GM18502 (cell line): Measurements from ENCODE around the gene EEIG1.

ENCODE experiments used
- ATAC-seq: cut with Tn5 transposase; IDR thresholded peaks from one replicate; pipeline ENCODE4 v1.9.1; 2021; ENCODE audit warnings: mild to moderate bottlenecking; ENCODE audit not compliant: unreplicated experiment, poor library complexity

Gene EEIG1

GRCh38 chr9:127943011-127943662, 37.7 kb downstream of the EEIG1 start:
- no peak for ATAC-seq

DNA sequence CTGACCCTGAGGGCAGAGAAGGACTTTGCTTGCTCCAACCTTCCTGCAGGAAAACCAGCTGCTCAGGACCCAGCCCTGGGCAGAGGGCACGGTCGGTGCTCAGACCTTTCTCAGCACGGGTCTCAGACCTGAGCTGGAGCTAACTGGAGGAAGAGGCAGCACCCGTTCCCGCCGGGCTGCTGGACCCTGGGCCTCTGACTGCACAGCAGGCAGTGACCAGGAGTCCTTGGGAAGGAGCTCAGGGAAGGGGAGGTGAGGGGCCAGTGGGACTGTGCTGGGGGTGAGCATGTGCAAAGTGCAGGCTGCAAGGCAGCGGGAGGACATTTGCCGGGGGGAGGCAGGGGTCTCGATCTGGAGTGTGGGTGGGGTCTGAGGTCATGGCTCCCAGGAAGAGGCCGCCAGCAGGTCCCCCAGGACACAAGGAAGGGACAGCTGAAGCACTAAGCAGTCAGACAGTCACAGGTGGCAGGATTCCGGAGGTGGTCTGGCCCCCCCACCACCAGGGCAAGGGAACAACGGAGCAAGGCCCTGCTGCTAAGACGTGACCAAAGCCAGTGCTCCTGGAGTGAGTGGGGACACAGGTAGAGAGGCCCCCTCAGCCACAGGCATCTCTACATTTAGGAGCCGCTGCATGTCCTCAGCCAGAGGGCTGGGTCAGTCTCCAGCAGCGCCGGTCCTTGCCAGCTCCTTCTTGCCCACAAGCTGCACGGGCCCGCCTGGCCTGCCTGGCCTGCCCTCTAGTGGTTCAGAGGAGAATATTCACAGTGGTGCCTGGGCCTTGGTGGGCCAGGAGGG, 38.4 kb downstream of the EEIG1 start:
- no peak for ATAC-seq

DNA sequence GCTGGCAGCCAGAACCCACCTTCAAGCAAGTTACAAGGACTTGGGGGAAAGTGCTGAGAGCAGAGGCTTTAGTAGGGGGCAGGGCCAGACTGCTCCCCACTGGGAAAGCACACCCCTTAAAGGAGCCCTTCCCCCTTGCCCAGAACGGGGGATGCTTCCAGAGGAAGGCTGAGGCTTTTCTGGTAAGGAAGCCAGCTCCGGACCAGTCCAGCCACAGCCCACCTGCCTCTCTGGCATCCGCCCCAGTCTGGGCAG, 38.9 kb downstream of the EEIG1 start:
- no peak for ATAC-seq

DNA sequence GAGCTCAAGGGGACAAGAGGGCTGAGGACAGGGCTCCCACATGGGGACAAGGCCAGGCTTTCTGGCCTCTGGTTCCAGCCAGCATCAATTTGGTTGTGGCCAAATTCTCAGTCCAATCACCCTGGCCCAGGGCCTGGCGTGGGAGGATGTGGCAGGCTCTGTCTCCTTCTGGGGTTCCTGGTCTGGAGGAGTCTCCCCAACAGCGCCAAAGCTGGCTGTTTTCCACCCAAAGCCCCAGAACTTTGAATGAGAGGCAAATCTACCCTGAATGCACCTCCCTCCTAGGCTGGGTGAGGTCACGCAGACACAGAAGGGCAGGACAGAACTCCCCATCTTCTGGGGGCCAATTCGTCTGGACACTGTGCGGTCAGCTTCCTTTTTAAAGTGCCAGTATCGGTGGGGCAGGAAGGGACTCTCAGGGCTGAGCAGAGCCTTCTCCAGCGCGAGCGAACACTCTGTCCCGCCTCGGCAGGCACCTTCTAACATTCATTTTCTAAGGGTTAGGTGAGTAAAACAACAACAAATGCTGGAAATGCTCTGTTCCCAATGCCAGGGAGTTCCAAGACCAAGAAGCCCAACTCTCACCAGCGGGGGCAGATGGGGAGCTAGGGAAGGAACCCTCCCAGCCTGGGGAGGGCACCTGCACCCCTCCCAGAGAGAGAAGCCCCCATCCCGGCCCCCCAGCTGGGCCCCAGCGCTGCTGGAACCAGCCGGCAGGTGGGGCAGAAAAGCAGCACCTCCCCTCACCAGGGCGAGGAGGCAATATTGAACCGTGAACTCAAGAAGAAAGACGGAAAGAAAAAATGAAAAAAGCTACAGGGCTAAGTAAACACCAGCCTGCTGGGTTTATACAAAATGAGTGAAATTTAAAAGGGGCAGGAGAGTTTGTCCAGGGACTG, 39.5 kb downstream of the EEIG1 start:
- ATAC-seq = no peak

DNA sequence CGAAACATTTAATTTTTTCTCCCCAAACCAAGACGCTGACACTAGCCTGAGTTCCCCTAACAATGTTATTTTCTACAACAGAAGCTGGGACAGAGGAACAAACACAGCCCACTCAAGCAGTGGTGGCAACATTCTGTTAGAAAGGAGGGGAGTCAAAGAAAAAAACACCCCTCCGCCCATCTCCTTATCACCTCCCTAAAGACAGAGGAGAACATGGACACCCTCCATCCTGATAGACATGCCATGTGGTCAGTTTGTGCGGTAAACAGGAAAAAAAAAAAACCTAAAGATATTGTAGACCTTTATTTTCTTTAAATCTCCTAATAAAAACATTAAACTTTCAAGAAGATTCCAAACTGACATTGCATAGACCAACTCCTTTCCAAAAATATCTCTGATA, 40.2 kb downstream of the EEIG1 start:
- ATAC-seq = no peak

GRCh38 chr9:127938298-127938690, 42.5 kb downstream of the EEIG1 start:
- no peak for ATAC-seq

DNA sequence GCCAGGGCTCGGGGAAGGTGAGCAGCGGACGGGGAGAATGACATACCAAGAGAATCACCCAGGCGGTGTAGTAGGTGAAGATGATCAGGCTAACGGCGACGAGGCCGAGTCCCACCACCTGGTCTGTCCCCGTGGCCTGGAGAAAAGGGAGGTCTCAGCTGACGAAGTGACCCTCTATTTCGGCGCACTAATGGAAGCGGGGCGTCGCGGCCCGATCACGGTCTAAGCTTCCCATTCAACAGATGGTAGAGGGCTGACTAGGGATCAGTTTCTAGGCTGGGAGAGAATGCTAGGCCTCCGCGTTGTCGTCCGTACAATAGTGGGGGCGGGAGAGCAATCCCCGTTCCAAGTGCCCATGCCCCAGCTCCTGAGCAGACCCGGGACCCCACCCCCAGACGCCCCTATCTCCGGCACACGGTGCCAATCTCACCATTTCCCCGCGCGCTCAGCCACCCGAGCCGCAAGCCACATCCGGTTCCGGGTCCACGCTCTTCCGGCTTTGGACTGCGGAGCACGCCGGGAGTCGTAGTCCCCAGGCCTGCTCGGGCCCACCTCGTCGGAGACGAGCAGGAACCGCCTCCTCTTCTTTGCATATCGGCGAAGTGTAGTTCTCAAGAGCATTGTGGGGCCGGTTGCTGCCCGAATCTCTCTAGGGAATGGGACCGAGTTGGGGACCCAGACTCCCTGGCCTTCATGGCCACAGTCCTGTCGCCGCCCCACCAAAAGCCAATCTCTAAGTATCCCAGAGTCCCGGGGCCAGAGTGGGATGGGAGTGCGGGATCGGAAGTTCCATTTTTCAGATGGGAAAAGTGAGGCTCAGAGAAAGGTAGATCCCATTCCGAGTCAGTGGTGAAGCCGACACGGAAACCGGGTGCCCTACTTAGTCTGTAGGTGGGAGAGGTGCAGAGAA, 43.1 kb downstream of the EEIG1 start, which contains the start of gene DPM2:
Gene DPM2 (minus strand): TSS at position 467 of the 910 bp plus-strand sequence. CDS start 34 bp downstream, at position 433.
- peak; percentile 87 for ATAC-seq

DNA sequence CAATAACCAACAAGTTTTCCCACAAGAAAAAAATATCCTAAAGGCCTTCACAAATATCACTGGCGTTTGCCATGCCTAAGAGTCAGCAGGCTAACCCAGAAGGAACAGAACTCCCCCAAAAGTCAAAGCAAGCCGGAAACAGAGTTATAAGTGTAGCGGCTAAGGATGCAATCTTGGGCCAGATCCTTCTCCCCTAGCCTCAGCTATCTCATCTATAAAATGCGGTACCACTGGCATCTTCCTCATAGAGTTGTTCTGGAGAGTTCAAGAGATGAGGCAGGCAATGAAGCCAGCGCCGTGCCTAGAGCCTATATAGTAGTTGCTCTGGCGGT, 43.8 kb downstream of the EEIG1 start:
- no peak for ATAC-seq

- ATAC-seq = no peak
Observed at GRCh38 chr9:127936347-127936852, 44.4 kb downstream of the EEIG1 start.

DNA sequence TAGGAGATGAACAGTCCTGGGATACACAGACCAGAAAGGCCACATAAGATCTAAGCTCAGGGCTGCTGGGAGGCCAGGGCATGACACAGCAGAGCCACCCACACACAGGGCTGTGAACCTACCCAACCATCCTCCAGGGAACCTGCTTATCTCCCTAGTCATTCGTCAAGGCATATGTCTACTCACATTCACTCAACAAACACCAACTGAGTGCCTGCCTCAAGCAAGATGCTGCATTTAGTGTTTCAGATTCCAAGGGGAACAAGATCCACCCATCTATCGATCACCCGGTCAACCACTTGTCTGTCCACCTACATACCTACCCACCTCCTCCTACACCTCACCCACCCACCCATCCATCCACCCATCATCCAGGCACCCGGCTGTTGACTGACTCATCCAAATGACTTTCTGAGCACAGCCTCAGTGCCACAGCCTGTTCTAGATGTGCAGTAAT, 45.0 kb downstream of the EEIG1 start:
- no peak for ATAC-seq

DNA sequence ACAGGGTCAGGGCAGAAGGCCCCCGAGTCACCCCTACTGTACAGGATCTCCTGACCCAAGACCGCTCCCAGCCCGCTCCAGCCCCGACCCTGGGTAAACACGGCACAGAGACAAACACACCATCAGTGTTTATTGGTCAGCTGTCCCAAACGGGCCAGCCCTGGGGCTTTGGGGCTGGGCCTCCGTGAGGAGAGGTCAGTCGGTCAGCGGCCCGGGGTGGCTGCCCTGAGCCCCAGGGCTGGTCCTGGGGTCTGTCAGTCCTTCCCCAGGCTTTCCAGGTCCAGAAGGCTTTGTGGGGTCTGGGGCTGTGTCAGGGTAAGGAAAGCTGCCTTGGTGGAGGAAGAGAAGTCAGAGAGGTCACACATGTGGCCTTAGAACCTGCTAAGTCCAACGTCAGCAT, 45.8 kb downstream of the EEIG1 start:
- ATAC-seq = no peak

DNA sequence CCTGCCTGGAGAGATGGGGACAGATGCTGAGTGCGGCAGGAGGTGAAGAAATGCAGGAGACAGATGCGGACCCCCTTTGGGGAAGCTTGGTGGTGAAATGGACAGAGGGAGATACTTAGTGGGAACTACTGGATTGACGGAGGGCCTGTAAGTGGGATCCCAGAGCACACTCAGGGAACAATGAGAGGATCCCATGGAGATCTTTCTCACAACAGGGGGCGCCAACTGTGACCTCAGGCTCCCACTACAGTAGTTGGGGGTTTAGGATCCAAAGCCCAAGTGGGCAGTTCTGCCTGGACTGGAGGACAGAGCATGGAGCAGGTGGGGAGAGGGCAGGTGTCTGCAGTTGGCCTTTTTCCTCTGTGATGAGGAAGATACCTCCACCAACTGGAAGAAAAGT, 46.5 kb downstream of the EEIG1 start:
- ATAC-seq = no peak

DNA sequence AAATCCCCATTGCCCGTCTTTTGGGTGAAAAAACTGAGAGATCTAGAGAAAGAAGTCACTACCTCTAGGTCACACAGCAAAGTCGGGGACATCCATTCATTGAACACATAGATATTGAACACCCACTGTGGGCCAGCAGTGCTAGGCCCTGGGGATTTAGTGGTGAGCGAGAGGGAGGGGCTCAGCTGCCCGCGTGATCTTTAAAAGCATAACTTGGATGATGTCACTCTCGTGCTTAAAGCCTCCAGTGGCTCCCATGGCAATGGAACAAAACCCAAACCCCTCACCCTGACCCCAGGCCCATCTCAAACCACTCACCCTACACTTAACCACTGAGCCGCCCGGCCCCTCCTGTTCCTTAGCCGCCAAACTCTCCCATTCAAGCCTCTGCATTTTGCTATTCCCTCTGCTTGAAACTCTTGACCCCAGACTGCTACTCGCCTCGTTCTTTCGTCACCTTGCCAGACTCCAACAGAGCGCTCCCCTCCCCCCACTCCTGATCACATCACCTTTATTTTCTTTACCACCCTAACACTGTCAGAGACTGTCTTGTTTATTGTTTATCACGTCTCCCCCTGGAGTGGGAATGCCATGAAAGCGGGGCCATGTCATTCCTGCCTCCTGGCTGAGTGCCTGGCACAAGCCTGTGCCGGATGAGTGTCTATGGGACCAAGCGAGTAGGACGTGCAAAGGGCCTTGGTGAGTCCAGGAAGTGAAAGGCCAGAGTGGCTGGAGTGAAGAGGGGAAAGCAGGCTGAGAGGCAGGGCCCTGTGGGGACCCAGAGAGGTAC, 49.5 kb downstream of the EEIG1 start:
- peak; percentile 36 for ATAC-seq
